MG63 (cell line): Measurements from ENCODE around the gene WDR88. TPM values are rescaled to one million over a fixed set of nuclear protein-coding genes. Genes with fewer than 3 reads are reported as not detected.
"Not testable (repeated sequence)": the region's sequence is repeated elsewhere in the genome, so short reads cannot be mapped to it uniquely, and the experiment has no call there.

Source experiments
- DNase-seq: peaks from one replicate; pipeline ENCODE4 v3.0.0-alpha.2; 2020
- H3K27me3 ChIP-seq: fragments of 250-450 bp; sonication (Bioruptor Pico); 2 replicates; pipeline ENCODE4 v1.5.1; 2020; ENCODE audit warnings: mild to moderate bottlenecking, moderate library complexity
- H3K36me3 ChIP-seq: fragments of 250-450 bp; sonication (Bioruptor Pico); 2 replicates; pipeline ENCODE4 v1.5.1; 2020; ENCODE audit warnings: mild to moderate bottlenecking, moderate library complexity
- H3K4me3 ChIP-seq: fragments of 250-450 bp; sonication (Bioruptor Pico); 2 replicates; pipeline ENCODE4 v1.5.1; 2020; ENCODE audit warnings: mild to moderate bottlenecking, moderate library complexity
- H3K9me3 ChIP-seq: fragments of 250-450 bp; sonication (Bioruptor Pico); 2 replicates; pipeline ENCODE4 v1.5.1; 2020; ENCODE audit warnings: mild to moderate bottlenecking, moderate library complexity
- total RNA-seq: library from RNA; depleted of rRNA; stranded (reverse); fragments of >200 nt; shearing (Covaris generic); gene quantifications from 2 replicates; pipeline ENCODE4 v1.2.3, GENCODE V29; 2014; ENCODE audit warnings: low replicate concordance; rRNA removed

Gene WDR88
- total RNA-seq, 1 experiment from 2014 or later: not detected

- Histone ChIP-seq H3K9me3 (no peaks in the 10 kb centered on the region), H3K4me3 (no peak overlapping the region), H3K36me3 (no peaks in the 10 kb centered on the region), H3K27me3 (no peaks in the 10 kb centered on the region)
- DNase-seq: no peak
Measured at GRCh38 chr19:33211794-33212435, 80.0 kb downstream of the WDR88 start.

- Histone ChIP-seq H3K9me3 (no peaks in the 10 kb centered on the region), H3K4me3 (no peak overlapping the region), H3K36me3 (no peaks in the 10 kb centered on the region), H3K27me3 (no peaks in the 10 kb centered on the region)
- DNase-seq: no peak
Measured at GRCh38 chr19:33212436-33213172, 80.7 kb downstream of the WDR88 start.

GRCh38 chr19:33214596-33214995 is 82.7 kb downstream of the WDR88 start:
- no peaks in the 10 kb centered on the region for H3K27me3 ChIP-seq
- H3K4me3 ChIP-seq: no peak overlapping the region
- no peaks in the 10 kb centered on the region for H3K36me3 ChIP-seq
- DNase-seq: no peak
- H3K9me3 ChIP-seq: no peaks in the 10 kb centered on the region

- no peaks in the 10 kb centered on the region for H3K27me3 ChIP-seq
- DNase-seq: no peak
Measured at GRCh38 chr19:33215438-33216197, 83.7 kb downstream of the WDR88 start.

GRCh38 chr19:33216198-33216830 is 84.4 kb downstream of the WDR88 start:
- Histone ChIP-seq H3K36me3 (no peaks in the 10 kb centered on the region), H3K9me3 (no peaks in the 10 kb centered on the region)

More at GRCh38 chr19:33215438-33216197, 83.7 kb downstream of the WDR88 start:
- H3K4me3 ChIP-seq: no peak overlapping the region
- H3K36me3 ChIP-seq: no peaks in the 10 kb centered on the region
- no peaks in the 10 kb centered on the region for H3K9me3 ChIP-seq

GRCh38 chr19:33217881-33218280 is 86.0 kb downstream of the WDR88 start:
- DNase-seq: no peak
- Histone ChIP-seq H3K4me3 (no peak overlapping the region), H3K27me3 (no peaks in the 10 kb centered on the region), H3K36me3 (no peaks in the 10 kb centered on the region), H3K9me3 (no peaks in the 10 kb centered on the region)

More at GRCh38 chr19:33216198-33216830, 84.4 kb downstream of the WDR88 start:
- DNase-seq: no peak
- no peak overlapping the region for H3K4me3 ChIP-seq
- no peaks in the 10 kb centered on the region for H3K27me3 ChIP-seq

GRCh38 chr19:33219261-33219815 is 87.4 kb downstream of the WDR88 start:
- DNase-seq: no peak
- H3K36me3 ChIP-seq: no peaks in the 10 kb centered on the region
- H3K9me3 ChIP-seq: no peaks in the 10 kb centered on the region
- no peak overlapping the region for H3K4me3 ChIP-seq
- no peaks in the 10 kb centered on the region for H3K27me3 ChIP-seq

- H3K9me3 ChIP-seq: no peaks in the 10 kb centered on the region
- H3K36me3 ChIP-seq: no peaks in the 10 kb centered on the region
- no peak for DNase-seq
- H3K27me3 ChIP-seq: peaks cover under 1% of the 10 kb centered on the region; the same call in 1 of the 2 replicates
- H3K4me3 ChIP-seq: no peak overlapping the region
Measured at GRCh38 chr19:33220115-33220514, 88.2 kb downstream of the WDR88 start.

- Histone ChIP-seq H3K36me3 (no peaks in the 10 kb centered on the region), H3K27me3 (peaks cover 4% of the 10 kb centered on the region; the same call in 1 of the 2 replicates), H3K9me3 (no peaks in the 10 kb centered on the region), H3K4me3 (no peak overlapping the region)
- DNase-seq: no peak
Measured at GRCh38 chr19:33220735-33221134, 88.8 kb downstream of the WDR88 start.

GRCh38 chr19:33221638-33222037 is 89.7 kb downstream of the WDR88 start:
- H3K27me3 ChIP-seq: peaks cover 11% of the 10 kb centered on the region; the same call in 1 of the 2 replicates

GRCh38 chr19:33222255-33222654 is 90.3 kb downstream of the WDR88 start:
- H3K4me3 ChIP-seq, DNase-seq, H3K9me3 ChIP-seq, H3K36me3 ChIP-seq: not testable (repeated sequence)
- peaks cover 14% of the 10 kb centered on the region; the same call in 1 of the 2 replicates for H3K27me3 ChIP-seq

More at GRCh38 chr19:33221638-33222037, 89.7 kb downstream of the WDR88 start:
- no peak for DNase-seq
- Histone ChIP-seq H3K9me3 (no peaks in the 10 kb centered on the region), H3K36me3 (no peaks in the 10 kb centered on the region), H3K4me3 (no peak overlapping the region)

- no peak for DNase-seq
- Histone ChIP-seq H3K9me3 (peaks cover 21% of the 10 kb centered on the region), H3K27me3 (peaks cover 16% of the 10 kb centered on the region; the same call in 1 of the 2 replicates), H3K36me3 (no peaks in the 10 kb centered on the region), H3K4me3 (no peak overlapping the region)
Measured at GRCh38 chr19:33224694-33225457, 93.0 kb downstream of the WDR88 start.

Other genes starting within 250 kb of the WDR88 start
- gene CEP89, start 160.2 kb upstream of the WDR88 start, total RNA-seq: 26.9 and 30.7 TPM in 2 replicates
- 7.2 and 14.8 TPM in 2 replicates for gene FAAP24, start 159.9 kb upstream of the WDR88 start, total RNA-seq
- 8.9 and 18.6 TPM in 2 replicates for gene RHPN2, start 67.2 kb upstream of the WDR88 start, total RNA-seq
- 6.4 and 6.5 TPM in 2 replicates for gene GPATCH1, start 50.9 kb upstream of the WDR88 start, total RNA-seq
- gene LRP3, start 62.2 kb downstream of the WDR88 start, total RNA-seq: 68.8 and 98.8 TPM in 2 replicates
- not detected in 2 replicates for gene SLC7A10, start 93.7 kb downstream of the WDR88 start, total RNA-seq
- gene CEBPA, start 170.4 kb downstream of the WDR88 start, total RNA-seq: 4.2 and 4.5 TPM in 2 replicates
- 21.2 and 42.1 TPM in 2 replicates for gene CEBPG, start 241.6 kb downstream of the WDR88 start, total RNA-seq